ENCODE measurements around the gene DHPS. TPM values are rescaled to one million over a fixed set of nuclear protein-coding genes. Genes with fewer than 3 reads are reported as not detected.

The DHPS gene
- total RNA-seq, 2 experiments from 2014 or later: 92.9 to 99.9 TPM

- H3K4me3 Mint-ChIP-seq: peak overlapping the region; percentile 98
- H3K27me3 Mint-ChIP-seq: no peaks in the 10 kb centered on the region
- H3K27ac Mint-ChIP-seq: peak overlapping the region; percentile 100
- H3K9me3 Mint-ChIP-seq: no peaks in the 10 kb centered on the region
- DNase-seq: peak; percentile 70
- H3K4me1 Mint-ChIP-seq: peaks cover 28% of the 10 kb centered on the region
- H3K36me3 Mint-ChIP-seq: peaks cover 43% of the 10 kb centered on the region
Measured at GRCh38 chr19:12669270-12670158, 12.2 kb downstream of the DHPS start.

- Mint-ChIP-seq H3K4me3 (peak overlapping the region; percentile 98), H3K27me3 (no peaks in the 10 kb centered on the region), H3K4me1 (peaks cover 28% of the 10 kb centered on the region), H3K36me3 (peaks cover 46% of the 10 kb centered on the region), H3K27ac (peak overlapping the region; percentile 100), H3K9me3 (no peaks in the 10 kb centered on the region)
- peak; percentile 72 for DNase-seq
Measured at GRCh38 chr19:12668932-12669269, 12.8 kb downstream of the DHPS start.

DNA sequence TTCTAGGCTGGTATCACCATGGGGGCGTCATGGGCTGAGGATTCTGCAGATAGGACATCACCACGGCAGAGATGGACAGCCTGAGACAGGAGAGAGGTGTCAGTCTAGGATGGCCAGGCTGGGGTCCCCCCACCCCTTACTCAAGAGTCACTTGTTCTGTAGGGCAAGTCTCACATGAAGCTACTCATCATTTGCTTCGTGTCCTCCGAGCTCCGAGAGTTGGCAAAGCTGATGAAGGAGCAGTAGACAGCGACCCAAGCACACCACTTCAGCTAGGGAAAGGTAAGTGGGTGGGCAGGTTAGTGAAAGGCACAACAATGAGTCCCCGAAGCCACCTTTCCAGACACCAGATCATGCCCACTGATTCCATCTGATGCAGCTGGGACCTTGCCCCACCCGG lies 13.3 kb downstream of the DHPS start:
- H3K4me1 Mint-ChIP-seq: peaks cover 28% of the 10 kb centered on the region
- H3K36me3 Mint-ChIP-seq: peaks cover 46% of the 10 kb centered on the region

DNA sequence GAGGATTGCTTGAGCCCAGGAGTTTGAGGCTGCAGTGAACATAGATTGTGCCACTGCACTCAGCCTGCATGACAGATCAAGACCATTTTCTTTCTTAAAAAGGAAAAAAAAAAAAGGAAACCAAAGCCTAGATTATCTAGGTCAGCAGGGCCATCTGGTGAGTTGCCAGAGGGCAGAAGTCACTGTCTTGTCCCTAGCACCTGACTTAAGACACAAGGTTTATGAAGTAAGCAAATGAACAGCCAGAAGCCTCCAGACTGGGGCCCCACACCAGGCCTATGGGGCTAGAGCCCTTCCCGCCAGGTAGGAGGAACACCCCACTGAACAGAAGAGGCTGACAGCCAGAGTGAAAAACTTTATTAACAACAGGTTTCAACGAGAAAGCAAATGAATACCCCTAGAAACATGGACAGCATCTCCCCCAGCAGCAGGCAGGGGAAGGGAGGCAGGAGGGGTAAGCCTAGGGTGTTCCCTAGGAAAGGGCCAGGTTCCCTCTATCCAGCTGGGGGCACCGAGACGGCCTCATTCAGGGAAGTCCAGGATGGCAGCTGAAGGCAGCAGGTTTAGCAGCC lies 13.9 kb downstream of the DHPS start:
- peak overlapping the region; percentile 98 for H3K4me3 Mint-ChIP-seq
- no peak for DNase-seq
- H3K27me3 Mint-ChIP-seq: no peaks in the 10 kb centered on the region
- H3K9me3 Mint-ChIP-seq: no peaks in the 10 kb centered on the region
- no peak overlapping the region for H3K27ac Mint-ChIP-seq
- H3K36me3 Mint-ChIP-seq: peaks cover 51% of the 10 kb centered on the region
- H3K4me1 Mint-ChIP-seq: peaks cover 28% of the 10 kb centered on the region

More for the DNA sequence above, 13.3 kb downstream of the DHPS start:
- Mint-ChIP-seq H3K27me3 (no peaks in the 10 kb centered on the region), H3K4me3 (peak overlapping the region; percentile 98), H3K27ac (peak overlapping the region; percentile 100), H3K9me3 (no peaks in the 10 kb centered on the region)
- DNase-seq: no peak

DNA sequence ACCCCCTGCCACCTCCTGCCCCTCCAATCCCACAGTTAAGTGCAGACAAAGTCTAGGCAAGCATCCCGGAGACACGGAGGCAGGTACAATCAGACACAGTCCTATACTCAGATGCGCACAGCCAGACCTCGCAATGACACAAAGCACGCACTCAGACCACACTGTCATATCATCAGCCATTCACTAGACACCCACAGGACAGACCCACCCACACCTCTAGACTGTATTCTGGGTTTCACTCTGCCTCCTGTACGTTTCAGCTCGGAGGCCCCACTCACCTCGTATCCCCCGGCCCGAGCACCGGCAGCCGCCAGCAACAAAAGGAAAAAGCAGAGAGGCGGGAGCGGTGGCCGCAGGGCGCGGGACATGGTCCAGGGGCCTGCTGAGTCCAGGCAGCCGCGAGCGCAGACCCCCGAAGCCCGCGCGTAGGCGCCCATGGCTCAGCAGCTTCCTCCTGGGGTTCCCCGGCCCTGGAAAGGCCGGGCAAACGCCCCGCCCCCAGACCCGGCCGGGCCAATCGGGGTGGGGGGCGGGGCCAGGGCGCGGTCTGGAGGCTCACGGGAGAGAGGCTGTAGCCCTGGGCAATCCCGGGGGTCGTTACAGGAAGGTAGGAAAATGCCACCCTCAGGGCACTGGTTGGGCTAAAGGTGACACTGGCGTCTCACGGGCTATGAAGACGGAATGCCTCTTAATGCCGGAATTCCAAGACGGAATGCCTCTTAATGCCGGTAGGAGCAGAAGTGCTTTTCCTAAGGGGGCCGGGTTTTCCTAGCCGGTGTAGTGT lies 15.2 kb downstream of the DHPS start, which contains the start of the genes MAN2B1 and WDR83:
MAN2B1 (minus strand) TSS at position 478 of the 784 bp plus-strand sequence; CDS start at position 437, 41 bp downstream.
WDR83 (plus strand) TSS at position 543 of the 784 bp plus-strand sequence. CDS start 2,984 bp downstream, outside the sequence.
- H3K9me3 Mint-ChIP-seq: no peaks in the 10 kb centered on the region
- H3K4me3 Mint-ChIP-seq: peak within 1 kb of the TSS; percentile 89
- H3K4me1 Mint-ChIP-seq: peaks cover 23% of the 10 kb centered on the region
- H3K27ac Mint-ChIP-seq: peak within 1 kb of the TSS; percentile 89
- H3K27me3 Mint-ChIP-seq: no peaks in the 10 kb centered on the region
- H3K36me3 Mint-ChIP-seq: peaks cover 44% of the 10 kb centered on the region
- DNase-seq: peak; percentile 89

- H3K36me3 Mint-ChIP-seq: peaks cover 44% of the 10 kb centered on the region
- H3K27ac Mint-ChIP-seq: peak overlapping the region; percentile 89
- peak overlapping the region; percentile 89 for H3K4me3 Mint-ChIP-seq
- H3K27me3 Mint-ChIP-seq: no peaks in the 10 kb centered on the region
- peak; percentile 38 for DNase-seq
- H3K9me3 Mint-ChIP-seq: no peaks in the 10 kb centered on the region
- H3K4me1 Mint-ChIP-seq: peaks cover 21% of the 10 kb centered on the region
Measured at GRCh38 chr19:12665671-12666264, 15.9 kb downstream of the DHPS start.

DNA sequence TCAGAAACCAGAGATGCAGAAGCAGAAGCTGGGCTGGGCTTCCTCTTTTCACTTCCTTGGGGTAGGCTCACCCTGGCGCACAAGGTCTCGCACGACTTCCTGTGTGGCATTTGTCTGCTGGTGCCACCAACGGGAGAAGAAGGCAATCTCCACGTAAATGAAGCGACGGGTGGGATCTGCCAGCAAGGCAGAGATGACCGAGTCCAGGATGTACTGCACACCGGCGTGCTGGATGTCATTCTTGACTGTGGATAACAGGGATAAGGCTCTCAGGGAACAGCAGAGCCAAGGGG lies 16.5 kb downstream of the DHPS start:
- peak; percentile 61 for DNase-seq
- Mint-ChIP-seq H3K4me1 (peaks cover 19% of the 10 kb centered on the region), H3K9me3 (no peaks in the 10 kb centered on the region), H3K36me3 (peaks cover 44% of the 10 kb centered on the region), H3K4me3 (peak overlapping the region; percentile 89), H3K27me3 (no peaks in the 10 kb centered on the region), H3K27ac (peak overlapping the region; percentile 89)

DNA sequence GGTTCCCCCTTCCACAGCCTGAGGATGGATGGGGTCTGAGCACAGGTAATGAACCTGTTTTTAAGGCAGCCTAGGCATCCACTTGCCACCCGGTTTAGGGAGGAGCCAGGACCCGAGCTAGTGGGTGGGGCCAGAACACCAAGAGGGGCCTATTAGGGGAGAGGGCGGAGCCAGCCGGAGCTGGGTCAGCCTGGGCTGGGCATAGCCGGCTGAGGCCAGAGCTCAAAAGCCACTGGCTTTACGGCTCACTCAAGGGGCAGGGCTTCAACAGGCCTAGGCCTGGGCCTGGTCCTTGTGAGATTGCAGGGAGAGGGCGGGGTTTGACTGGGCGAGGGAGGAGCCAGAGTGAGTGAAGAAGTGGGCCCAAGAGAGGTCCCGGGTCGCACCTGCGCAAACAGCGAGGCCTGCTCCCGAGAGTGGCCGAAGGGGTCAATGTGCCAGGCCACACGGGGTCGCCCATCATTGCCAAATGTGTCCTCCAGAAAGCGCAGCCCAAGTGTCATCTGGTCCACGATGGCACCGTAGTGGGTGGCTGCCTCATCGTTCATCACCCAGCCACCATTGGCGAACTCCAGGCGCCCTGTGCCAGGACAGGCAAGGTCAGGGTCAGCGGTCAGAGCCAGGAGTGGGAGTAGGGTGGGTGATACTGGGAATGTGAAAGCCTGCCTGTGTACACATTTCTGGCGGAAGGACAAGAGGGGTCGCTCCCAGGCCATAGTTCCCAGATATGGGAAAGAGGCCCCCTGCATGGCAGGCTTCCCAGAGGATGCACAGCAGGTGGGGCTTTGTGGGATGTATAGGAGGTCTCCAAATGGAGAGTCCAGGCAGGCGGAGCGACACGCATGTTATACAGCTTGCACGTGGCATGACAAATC lies 17.0 kb downstream of the DHPS start:
- peaks cover 19% of the 10 kb centered on the region for H3K4me1 Mint-ChIP-seq
- DNase-seq: peak; percentile 30
- peaks cover 43% of the 10 kb centered on the region for H3K36me3 Mint-ChIP-seq

GRCh38 chr19:12660980-12661379 lies 20.7 kb downstream of the DHPS start:
- H3K27me3 Mint-ChIP-seq: no peaks in the 10 kb centered on the region
- DNase-seq: no peak
- peaks cover 46% of the 10 kb centered on the region for H3K36me3 Mint-ChIP-seq
- H3K27ac Mint-ChIP-seq: no peak overlapping the region
- no peak overlapping the region for H3K4me3 Mint-ChIP-seq
- H3K4me1 Mint-ChIP-seq: peaks cover 7% of the 10 kb centered on the region
- no peaks in the 10 kb centered on the region for H3K9me3 Mint-ChIP-seq

More for the DNA sequence above, 17.0 kb downstream of the DHPS start:
- H3K27ac Mint-ChIP-seq: peak overlapping the region; percentile 89
- H3K9me3 Mint-ChIP-seq: no peaks in the 10 kb centered on the region
- no peaks in the 10 kb centered on the region for H3K27me3 Mint-ChIP-seq
- peak overlapping the region; percentile 89 for H3K4me3 Mint-ChIP-seq

DNA sequence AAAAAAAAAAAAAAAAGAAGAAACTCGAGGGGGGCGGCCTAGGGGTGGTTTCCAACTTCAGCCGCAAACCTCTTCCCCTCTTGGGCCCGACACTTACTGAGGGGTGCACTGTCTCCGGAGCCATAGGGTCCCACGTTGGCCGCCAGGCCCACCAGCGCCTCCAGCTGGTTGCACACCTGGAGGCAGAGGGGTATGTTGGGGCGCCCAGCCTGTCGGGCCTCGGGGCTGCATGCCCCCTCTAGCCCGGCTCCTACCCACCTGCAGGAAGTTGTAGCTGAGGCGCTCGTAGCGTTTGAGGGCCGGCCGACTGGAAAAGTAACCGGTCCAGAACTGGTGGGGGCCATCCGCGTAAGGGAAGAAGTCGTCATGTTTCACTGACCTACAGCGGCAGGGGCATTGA lies 23.7 kb downstream of the DHPS start:
- H3K4me1 Mint-ChIP-seq: no peaks in the 10 kb centered on the region
- no peaks in the 10 kb centered on the region for H3K27me3 Mint-ChIP-seq
- no peak overlapping the region for H3K27ac Mint-ChIP-seq
- no peaks in the 10 kb centered on the region for H3K9me3 Mint-ChIP-seq
- peaks cover 39% of the 10 kb centered on the region for H3K36me3 Mint-ChIP-seq
- no peak for DNase-seq
- no peak overlapping the region for H3K4me3 Mint-ChIP-seq

DNA sequence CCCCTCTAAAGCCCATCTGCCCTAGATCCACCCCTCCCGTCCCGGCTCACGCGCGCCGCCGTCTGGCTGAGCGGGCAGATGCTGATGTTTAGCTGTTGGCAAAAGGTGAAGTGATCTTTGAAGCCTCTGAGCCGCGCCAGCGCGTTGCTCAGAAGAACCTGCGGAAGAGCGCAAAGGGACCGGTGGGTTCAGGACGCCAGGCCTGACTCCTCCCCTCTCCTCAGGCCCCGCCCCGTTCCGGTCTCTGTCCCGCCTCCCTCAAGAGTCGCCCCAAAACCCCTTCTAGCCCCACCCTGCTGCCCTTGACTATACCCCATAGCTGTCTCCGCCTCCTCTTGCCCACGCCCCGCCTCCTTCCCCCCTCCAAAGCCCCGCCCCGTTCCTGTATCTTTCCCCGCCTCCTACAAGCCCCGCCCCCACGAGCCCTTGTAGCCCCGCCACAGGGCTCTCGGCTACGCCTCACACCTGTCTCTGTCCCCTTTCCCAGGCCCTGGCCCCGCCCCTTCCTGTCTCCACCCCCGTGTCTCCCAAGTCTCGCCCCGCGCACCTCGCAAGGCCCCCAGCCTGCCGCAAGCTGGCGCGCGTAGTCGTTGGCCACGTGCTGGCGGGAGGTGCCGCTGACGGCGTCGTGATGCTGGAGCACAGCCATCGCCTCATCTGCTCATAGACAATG lies 24.6 kb downstream of the DHPS start:
- DNase-seq: peak; percentile 32
- Mint-ChIP-seq H3K4me1 (no peaks in the 10 kb centered on the region), H3K9me3 (no peaks in the 10 kb centered on the region), H3K27me3 (no peaks in the 10 kb centered on the region), H3K4me3 (no peak overlapping the region), H3K36me3 (peaks cover 40% of the 10 kb centered on the region), H3K27ac (no peak overlapping the region)

DNA sequence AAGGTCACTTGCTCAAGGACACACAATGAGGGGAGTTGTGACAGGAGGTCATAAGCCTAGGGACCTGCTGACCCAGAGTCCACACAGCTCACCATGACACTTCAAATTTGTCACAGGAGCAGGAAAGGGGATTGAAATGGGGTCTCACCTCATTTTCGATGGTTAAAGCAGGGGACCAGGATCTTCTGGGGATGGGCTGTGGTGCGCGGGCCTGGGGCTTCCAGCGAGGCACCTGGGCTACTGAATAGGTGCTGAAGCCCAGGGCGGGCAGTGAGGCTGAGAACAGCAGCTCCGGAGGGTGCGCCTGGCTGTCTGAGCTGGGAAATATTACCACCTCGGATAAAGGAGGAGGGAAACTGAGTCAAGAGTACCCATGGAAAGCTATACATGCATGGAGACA lies 26.1 kb downstream of the DHPS start:
- no peaks in the 10 kb centered on the region for H3K9me3 Mint-ChIP-seq

DNA sequence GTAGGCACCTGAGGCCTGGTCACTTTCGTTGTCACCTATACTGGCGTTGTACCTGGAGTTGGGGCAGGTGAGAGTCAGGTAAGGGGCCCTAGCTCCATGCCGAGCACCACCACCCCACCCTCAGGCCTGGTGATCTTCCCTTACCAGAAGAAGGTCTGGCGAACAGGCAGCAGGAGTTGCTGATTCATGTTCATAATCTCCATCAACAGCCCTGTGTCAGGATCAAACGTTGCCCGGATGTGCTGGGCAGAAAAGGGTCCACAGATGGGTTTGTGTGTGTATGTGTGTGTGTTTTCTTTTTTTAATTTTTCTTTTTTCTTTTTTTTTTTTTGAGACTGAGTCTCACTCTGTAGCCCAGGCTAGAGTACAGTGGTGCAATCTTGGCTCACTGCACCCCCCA lies 29.5 kb downstream of the DHPS start:
- Mint-ChIP-seq H3K27me3 (no peaks in the 10 kb centered on the region), H3K27ac (no peak overlapping the region), H3K36me3 (peaks cover 57% of the 10 kb centered on the region), H3K4me3 (no peak overlapping the region), H3K4me1 (peaks cover 2% of the 10 kb centered on the region), H3K9me3 (no peaks in the 10 kb centered on the region)
- DNase-seq: no peak

More for the DNA sequence above, 26.1 kb downstream of the DHPS start:
- Mint-ChIP-seq H3K4me3 (no peak overlapping the region), H3K4me1 (no peaks in the 10 kb centered on the region), H3K27me3 (no peaks in the 10 kb centered on the region), H3K36me3 (peaks cover 48% of the 10 kb centered on the region), H3K27ac (no peak overlapping the region)
- DNase-seq: no peak

Data from activated naive CD8-positive, alpha-beta T cell treated with anti-CD3 and anti-CD28 coated beads for 36 hours (primary cell).